ENCODE measurements around the gene VPS41.

DNA sequence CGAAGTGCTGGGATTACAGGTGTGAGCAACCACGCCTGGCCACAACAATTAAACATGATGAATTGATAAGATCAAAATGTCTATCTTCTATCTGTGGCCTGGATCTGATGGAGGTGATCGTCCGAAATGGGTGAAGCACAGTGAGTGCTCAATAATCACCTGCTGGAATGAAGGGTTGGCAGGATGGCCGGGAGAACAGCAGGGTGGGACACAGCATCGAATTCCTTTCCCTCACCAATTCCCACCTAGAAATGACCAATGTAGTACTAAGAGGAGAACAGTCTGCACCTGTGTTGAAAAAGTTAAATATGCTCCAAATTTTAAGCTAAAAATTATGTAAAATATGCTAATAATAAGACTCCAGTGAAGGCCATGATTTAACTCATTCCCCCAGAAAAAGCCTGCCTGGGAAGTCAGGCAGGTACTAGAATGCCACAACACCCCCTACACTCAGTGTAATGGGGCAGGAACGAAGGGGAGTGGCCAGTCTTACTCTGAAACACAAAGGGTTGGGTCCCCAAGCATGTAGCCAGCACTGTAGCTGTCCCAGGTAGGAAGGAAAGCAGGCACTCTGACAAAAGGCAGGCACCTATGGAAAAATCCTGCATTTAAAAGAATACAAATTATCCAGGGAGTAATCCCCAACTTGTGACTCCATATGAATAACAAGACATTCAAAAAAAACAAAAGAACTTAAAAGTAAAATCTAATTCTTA, 110.3 kb downstream of the VPS41 start:
- TF ChIP-seq, protein P1, sequence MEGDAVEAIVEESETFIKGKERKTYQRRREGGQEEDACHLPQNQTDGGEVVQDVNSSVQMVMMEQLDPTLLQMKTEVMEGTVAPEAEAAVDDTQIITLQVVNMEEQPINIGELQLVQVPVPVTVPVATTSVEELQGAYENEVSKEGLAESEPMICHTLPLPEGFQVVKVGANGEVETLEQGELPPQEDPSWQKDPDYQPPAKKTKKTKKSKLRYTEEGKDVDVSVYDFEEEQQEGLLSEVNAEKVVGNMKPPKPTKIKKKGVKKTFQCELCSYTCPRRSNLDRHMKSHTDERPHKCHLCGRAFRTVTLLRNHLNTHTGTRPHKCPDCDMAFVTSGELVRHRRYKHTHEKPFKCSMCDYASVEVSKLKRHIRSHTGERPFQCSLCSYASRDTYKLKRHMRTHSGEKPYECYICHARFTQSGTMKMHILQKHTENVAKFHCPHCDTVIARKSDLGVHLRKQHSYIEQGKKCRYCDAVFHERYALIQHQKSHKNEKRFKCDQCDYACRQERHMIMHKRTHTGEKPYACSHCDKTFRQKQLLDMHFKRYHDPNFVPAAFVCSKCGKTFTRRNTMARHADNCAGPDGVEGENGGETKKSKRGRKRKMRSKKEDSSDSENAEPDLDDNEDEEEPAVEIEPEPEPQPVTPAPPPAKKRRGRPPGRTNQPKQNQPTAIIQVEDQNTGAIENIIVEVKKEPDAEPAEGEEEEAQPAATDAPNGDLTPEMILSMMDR (IDR thresholded peaks at IDR 0.05 in 2 of 3, conservative IDR thresholded peaks at IDR 0.05 in 1 of 3; ENCODE audit: control insufficient read depth in 2 of 3, extremely low read depth in 1 of 3, insufficient read depth in 1 of 3, low read depth in 3 of 3, low read length in 3 of 3), result no peak
- TF ChIP-seq, protein P2, sequence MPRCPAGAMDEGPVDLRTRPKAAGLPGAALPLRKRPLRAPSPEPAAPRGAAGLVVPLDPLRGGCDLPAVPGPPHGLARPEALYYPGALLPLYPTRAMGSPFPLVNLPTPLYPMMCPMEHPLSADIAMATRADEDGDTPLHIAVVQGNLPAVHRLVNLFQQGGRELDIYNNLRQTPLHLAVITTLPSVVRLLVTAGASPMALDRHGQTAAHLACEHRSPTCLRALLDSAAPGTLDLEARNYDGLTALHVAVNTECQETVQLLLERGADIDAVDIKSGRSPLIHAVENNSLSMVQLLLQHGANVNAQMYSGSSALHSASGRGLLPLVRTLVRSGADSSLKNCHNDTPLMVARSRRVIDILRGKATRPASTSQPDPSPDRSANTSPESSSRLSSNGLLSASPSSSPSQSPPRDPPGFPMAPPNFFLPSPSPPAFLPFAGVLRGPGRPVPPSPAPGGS (IDR thresholded peaks at IDR 0.05; ENCODE audit: borderline replicate concordance, insufficient read depth, low read depth, low read length, poor library complexity, severe bottlenecking), result no peak
- TF ChIP-seq CREB1 (IDR thresholded peaks at IDR 0.05; ENCODE audit: low read depth), result no peak
- TF ChIP-seq PAX5 (IDR thresholded peaks at IDR 0.05; ENCODE audit: borderline replicate concordance, low read depth, low read length), result no peak
- no peak for TF ChIP-seq POLR2A (IDR thresholded peaks at IDR 0.05; ENCODE audit: low read depth, low read length)
- no peak for TF ChIP-seq JUND (IDR thresholded peaks at IDR 0.05; ENCODE audit: low read depth, low read length)
- no peak for TF ChIP-seq CHD2 (IDR thresholded peaks at IDR 0.05; ENCODE audit: borderline replicate concordance, low read depth, low read length)
- TF ChIP-seq EP300 (IDR thresholded peaks at IDR 0.05; ENCODE audit: borderline replicate concordance in 1 of 2, control insufficient read depth in 1 of 2, low read depth in 2 of 2, low read length in 2 of 2), result no peak
- TF ChIP-seq ZNF274 (IDR thresholded peaks at IDR 0.05; ENCODE audit: insufficient read depth, insufficient read length), result no peak
- TF ChIP-seq RFX5 (IDR thresholded peaks at IDR 0.05; ENCODE audit: low read depth, low read length), result no peak
- no peak for TF ChIP-seq SMARCA5 (IDR thresholded peaks at IDR 0.05)
- TF ChIP-seq EZH2 (IDR thresholded peaks at IDR 0.05; ENCODE audit: borderline replicate concordance, control insufficient read depth, low read depth, low read length), result no peak
- no peak for TF ChIP-seq SREBF1 (IDR thresholded peaks at IDR 0.05; ENCODE audit: low read length)
- TF ChIP-seq, protein P3, sequence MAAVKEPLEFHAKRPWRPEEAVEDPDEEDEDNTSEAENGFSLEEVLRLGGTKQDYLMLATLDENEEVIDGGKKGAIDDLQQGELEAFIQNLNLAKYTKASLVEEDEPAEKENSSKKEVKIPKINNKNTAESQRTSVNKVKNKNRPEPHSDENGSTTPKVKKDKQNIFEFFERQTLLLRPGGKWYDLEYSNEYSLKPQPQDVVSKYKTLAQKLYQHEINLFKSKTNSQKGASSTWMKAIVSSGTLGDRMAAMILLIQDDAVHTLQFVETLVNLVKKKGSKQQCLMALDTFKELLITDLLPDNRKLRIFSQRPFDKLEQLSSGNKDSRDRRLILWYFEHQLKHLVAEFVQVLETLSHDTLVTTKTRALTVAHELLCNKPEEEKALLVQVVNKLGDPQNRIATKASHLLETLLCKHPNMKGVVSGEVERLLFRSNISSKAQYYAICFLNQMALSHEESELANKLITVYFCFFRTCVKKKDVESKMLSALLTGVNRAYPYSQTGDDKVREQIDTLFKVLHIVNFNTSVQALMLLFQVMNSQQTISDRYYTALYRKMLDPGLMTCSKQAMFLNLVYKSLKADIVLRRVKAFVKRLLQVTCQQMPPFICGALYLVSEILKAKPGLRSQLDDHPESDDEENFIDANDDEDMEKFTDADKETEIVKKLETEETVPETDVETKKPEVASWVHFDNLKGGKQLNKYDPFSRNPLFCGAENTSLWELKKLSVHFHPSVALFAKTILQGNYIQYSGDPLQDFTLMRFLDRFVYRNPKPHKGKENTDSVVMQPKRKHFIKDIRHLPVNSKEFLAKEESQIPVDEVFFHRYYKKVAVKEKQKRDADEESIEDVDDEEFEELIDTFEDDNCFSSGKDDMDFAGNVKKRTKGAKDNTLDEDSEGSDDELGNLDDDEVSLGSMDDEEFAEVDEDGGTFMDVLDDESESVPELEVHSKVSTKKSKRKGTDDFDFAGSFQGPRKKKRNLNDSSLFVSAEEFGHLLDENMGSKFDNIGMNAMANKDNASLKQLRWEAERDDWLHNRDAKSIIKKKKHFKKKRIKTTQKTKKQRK (IDR thresholded peaks at IDR 0.05; ENCODE audit: low read depth, low read length), result no peak
